GM12875 (cell line): ENCODE results near the gene SMIM41.

Source experiments
- H3K4me3 ChIP-seq: one replicate; pipeline ENCODE4 v1.5.1; 2011; ENCODE audit warnings: low read depth, low read length, control low read depth
- TF ChIP-seq, protein P1 (sequence below): IDR thresholded peaks from 2 replicates; pipeline ENCODE4 v1.5.1; 2011; ENCODE audit warnings: low read depth, mild to moderate bottlenecking, control low read depth, inconsistent platforms, low read length, moderate library complexity, borderline replicate concordance; ENCODE audit not compliant: insufficient read depth

SMIM41 gene

DNA sequence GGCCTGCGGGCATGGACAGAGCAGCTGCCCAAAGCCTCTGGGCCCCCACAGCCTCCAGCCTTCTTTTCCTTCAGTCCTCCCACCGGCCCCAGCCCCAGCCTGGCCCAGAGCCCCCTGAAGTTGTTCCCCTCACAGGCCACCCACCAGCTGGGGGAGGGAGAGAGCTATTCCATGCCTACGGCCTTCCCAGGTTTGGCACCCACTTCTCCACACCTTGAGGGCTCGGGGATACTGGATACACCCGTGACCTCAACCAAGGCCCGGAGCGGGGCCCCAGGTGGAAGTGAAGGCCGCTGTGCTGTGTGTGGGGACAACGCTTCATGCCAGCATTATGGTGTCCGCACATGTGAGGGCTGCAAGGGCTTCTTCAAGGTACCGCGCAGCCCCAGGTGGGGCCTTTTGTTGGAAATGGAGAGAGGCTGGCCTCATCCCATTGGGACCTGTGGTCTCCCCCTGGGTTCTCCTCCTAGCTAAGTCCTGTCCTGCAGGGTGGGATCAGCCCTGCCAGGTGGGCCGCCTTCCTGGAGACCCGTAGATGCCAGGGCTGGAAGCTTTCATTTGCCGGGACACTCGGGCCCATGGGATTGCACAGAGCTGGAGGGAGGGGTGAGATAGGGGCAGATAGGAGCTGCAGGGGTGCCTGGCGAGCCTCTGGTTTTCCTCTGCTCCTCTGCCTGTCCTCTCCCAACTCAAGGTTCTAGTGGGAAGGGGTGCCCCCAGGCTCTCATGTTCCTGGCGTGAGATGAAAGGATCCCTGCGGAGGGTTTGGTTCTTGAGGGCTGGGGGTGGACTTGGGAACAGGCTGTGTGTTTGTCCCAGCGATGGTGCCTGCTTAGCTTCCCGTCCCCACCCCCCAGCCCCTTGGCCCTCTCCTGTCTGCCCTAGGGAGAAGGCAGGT lies 24.4 kb upstream of the SMIM41 start:
- TF ChIP-seq, protein P1, sequence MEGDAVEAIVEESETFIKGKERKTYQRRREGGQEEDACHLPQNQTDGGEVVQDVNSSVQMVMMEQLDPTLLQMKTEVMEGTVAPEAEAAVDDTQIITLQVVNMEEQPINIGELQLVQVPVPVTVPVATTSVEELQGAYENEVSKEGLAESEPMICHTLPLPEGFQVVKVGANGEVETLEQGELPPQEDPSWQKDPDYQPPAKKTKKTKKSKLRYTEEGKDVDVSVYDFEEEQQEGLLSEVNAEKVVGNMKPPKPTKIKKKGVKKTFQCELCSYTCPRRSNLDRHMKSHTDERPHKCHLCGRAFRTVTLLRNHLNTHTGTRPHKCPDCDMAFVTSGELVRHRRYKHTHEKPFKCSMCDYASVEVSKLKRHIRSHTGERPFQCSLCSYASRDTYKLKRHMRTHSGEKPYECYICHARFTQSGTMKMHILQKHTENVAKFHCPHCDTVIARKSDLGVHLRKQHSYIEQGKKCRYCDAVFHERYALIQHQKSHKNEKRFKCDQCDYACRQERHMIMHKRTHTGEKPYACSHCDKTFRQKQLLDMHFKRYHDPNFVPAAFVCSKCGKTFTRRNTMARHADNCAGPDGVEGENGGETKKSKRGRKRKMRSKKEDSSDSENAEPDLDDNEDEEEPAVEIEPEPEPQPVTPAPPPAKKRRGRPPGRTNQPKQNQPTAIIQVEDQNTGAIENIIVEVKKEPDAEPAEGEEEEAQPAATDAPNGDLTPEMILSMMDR: no peak
- no peak overlapping the region for H3K4me3 ChIP-seq

DNA sequence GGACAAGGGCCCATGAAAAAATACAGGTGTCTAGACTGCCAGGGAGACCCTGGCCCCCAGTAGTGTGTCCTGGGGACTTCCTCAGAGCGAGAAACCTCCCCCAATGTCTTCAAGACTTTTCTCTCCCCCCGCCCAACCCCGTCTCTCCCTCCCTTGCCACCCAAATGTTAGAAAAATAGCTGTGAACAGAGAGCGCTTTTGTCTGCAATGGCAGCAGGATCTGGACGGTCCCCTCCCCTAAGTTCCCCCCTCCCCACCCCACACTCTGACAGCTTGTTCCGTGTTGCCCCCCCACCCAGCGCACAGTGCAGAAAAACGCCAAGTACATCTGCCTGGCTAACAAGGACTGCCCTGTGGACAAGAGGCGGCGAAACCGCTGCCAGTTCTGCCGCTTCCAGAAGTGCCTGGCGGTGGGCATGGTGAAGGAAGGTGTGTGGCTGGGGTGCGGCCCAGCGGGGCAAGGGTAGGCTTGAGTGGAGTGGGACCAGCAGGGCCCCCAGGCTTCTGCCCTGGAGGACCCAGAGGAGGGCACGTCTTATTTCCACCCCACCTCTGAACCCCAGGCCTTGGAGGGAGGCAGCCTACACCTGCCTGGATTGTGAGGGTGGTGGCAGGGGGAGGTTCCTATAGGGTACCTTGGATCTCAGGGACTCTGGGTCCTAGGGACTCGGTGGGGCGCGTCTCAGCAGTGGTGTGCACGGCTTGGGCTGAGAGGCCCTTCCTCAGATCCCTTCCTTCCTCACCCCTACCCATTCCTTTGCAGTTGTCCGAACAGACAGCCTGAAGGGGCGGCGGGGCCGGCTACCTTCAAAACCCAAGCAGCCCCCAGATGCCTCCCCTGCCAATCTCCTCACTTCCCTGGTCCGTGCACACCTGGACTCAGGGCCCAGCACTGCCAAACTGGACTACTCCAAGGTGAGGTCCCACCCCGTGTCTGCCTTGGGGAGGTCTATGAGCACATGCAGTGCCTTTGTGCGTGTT lies 23.5 kb upstream of the SMIM41 start:
- TF ChIP-seq, protein P1: no peak
- no peak overlapping the region for H3K4me3 ChIP-seq

DNA sequence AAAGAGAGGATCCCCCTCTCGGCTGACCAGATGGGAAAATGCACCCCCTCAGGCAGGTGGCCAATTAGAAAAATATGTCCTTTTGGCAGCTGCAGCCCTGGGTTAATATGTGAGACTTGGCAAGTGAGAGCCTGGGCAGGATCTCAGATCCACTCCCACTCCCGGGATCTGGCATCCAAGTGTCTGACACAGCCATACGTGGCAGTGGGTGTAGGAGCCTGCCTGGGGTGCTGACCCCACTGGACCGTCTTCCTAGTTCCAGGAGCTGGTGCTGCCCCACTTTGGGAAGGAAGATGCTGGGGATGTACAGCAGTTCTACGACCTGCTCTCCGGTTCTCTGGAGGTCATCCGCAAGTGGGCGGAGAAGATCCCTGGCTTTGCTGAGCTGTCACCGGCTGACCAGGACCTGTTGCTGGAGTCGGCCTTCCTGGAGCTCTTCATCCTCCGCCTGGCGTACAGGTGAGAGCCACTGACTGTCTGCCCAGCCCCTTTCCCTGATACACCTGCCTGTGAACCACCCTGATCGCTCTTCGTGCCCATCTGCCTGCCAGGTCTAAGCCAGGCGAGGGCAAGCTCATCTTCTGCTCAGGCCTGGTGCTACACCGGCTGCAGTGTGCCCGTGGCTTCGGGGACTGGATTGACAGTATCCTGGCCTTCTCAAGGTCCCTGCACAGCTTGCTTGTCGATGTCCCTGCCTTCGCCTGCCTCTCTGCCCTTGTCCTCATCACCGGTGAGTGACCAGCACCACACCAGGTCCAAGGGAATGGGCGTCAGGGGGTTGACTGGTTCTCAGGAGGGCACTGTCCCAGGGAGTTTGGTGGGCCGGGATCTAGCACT lies 22.5 kb upstream of the SMIM41 start:
- TF ChIP-seq, protein P1: no peak
- H3K4me3 ChIP-seq: no peak overlapping the region

DNA sequence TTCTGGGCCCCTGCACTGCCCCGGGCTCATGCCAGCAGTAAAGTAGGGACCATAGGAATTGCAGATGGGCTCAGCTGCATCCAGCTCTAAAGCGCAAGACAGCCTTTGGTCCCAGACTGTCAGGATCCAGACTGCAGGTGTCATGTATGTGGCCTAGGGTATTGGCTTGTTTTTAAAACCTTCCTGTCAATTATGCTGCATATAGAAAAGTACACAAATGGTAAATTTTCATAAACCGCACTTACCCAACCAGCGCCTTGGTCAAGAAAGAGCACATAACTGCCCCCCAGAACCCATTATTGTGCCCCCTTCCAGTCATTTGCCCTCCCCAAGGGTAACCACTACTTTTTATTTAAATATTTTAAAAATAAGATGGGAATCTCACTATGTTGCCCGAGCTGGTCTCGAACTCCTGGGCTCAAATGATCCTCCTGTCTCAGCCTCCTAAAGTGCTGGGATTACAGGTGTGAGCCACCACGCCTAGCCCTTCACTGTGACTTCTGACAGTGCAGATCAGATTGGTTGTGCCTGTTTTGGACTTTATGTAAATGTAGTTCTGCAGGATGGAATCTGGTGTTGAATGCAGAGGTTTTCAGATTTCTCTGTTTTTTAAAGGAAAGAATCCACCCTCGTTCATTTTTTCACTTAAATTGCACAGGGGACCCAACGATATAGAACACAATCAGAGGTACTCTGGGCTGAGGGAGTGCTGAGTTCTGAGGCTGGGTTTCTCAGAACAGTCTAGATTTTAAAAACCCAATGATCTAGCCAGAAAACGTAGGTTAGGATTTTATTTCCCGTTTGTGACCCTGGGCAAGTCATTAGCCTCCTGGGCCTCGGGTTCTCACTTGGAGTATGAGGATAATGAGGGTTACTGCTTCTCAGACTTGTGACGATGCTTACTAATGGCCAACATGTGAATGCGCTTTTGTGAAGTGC lies 21.6 kb upstream of the SMIM41 start:
- H3K4me3 ChIP-seq: no peak overlapping the region
- TF ChIP-seq, protein P1: no peak

DNA sequence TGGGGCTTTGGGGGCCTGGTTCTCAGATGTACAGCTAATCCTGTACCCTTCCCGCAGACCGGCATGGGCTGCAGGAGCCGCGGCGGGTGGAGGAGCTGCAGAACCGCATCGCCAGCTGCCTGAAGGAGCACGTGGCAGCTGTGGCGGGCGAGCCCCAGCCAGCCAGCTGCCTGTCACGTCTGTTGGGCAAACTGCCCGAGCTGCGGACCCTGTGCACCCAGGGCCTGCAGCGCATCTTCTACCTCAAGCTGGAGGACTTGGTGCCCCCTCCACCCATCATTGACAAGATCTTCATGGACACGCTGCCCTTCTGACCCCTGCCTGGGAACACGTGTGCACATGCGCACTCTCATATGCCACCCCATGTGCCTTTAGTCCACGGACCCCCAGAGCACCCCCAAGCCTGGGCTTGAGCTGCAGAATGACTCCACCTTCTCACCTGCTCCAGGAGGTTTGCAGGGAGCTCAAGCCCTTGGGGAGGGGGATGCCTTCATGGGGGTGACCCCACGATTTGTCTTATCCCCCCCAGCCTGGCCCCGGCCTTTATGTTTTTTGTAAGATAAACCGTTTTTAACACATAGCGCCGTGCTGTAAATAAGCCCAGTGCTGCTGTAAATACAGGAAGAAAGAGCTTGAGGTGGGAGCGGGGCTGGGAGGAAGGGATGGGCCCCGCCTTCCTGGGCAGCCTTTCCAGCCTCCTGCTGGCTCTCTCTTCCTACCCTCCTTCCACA lies 20.7 kb upstream of the SMIM41 start:
- H3K4me3 ChIP-seq: no peak overlapping the region
- TF ChIP-seq, protein P1: no peak
